ENCODE results near the gene NACA. TPM values are rescaled to one million over a fixed set of nuclear protein-coding genes. Genes with fewer than 3 reads are reported as not detected.
A peak's percentile ranks its signal among the peaks of the same experiment; 100 is the strongest.

Gene NACA
- total RNA-seq, 2 donors from 2014 or later = 912 to 1,347 TPM

DNA sequence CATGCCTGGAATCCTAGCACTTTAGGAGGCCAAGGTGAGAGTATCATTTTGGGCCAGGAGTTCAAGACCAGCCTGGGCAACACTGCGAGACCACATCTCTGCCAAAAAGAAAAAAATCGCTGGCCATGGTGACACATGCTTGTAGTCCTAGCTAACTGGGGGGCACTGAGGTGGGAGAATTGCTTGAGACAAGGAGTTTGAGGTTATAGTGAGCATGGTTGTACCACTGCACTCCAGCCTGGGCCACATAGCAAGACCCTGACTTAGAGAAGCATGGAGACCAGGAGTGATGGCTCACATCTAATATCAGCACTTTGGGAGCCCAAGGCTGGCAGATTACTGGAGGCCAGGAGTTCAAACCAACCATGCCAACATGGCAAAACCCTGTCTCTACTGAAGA is 46.2 kb downstream of the NACA start:
- DNase-seq (ENCODE audit: low spot score) = no peak
- intact Hi-C loops (cut with DNase I) = no loop called here
- H3K27ac ChIP-seq = no peak overlapping the region
- H3K4me3 ChIP-seq = no peak overlapping the region
- H3K4me1 ChIP-seq (replicated peaks) = no peaks in the 10 kb centered on the region
- 90% methylated on average over 2 of the region's 2 CpGs for WGBS
- H3K9me3 ChIP-seq = no peaks in the 10 kb centered on the region
- TF ChIP-seq, protein P1, sequence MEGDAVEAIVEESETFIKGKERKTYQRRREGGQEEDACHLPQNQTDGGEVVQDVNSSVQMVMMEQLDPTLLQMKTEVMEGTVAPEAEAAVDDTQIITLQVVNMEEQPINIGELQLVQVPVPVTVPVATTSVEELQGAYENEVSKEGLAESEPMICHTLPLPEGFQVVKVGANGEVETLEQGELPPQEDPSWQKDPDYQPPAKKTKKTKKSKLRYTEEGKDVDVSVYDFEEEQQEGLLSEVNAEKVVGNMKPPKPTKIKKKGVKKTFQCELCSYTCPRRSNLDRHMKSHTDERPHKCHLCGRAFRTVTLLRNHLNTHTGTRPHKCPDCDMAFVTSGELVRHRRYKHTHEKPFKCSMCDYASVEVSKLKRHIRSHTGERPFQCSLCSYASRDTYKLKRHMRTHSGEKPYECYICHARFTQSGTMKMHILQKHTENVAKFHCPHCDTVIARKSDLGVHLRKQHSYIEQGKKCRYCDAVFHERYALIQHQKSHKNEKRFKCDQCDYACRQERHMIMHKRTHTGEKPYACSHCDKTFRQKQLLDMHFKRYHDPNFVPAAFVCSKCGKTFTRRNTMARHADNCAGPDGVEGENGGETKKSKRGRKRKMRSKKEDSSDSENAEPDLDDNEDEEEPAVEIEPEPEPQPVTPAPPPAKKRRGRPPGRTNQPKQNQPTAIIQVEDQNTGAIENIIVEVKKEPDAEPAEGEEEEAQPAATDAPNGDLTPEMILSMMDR (IDR thresholded peaks at IDR 0.05) = no peak
- TF ChIP-seq POLR2AphosphoS5 (IDR thresholded peaks at IDR 0.05) (no peak), POLR2A (IDR thresholded peaks at IDR 0.05) (no peak)
- no peaks in the 10 kb centered on the region for H3K27me3 ChIP-seq (replicated peaks; ENCODE audit: insufficient read depth)
- H3K36me3 ChIP-seq = no peaks in the 10 kb centered on the region

DNA sequence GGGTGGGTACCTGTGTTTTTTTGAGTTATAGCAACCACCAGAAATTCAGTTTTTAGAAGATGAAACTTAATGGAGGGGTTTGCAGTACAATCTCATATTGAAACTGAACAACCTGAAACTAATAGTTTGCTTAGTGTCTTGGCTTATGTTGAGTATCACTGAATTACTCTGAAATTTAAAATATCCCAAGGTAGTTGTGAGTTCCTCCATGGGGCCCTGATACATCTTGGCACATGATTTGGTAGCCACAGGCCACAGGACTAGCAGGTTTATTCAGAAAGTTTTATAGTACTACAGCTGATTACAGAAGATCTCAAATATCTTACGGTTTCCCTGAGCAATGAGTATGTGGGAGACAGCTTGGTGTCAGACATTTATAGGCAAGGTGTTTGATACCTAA is 47.4 kb downstream of the NACA start:
- Histone ChIP-seq H3K27me3 (replicated peaks; ENCODE audit: insufficient read depth) (no peaks in the 10 kb centered on the region), H3K36me3 (no peaks in the 10 kb centered on the region), H3K27ac (no peak overlapping the region), H3K9me3 (no peaks in the 10 kb centered on the region), H3K4me3 (no peak overlapping the region), H3K4me1 (replicated peaks) (no peaks in the 10 kb centered on the region)
- no peak for DNase-seq (ENCODE audit: low spot score)
- TF ChIP-seq POLR2A (IDR thresholded peaks at IDR 0.05) (no peak), POLR2AphosphoS5 (IDR thresholded peaks at IDR 0.05) (peak; percentile 16)
- TF ChIP-seq, protein P1 (IDR thresholded peaks at IDR 0.05) = no peak
- intact Hi-C loops (cut with DNase I) = no loop called here
- WGBS = 21% methylated on average over 1 of the region's 1 CpG

DNA sequence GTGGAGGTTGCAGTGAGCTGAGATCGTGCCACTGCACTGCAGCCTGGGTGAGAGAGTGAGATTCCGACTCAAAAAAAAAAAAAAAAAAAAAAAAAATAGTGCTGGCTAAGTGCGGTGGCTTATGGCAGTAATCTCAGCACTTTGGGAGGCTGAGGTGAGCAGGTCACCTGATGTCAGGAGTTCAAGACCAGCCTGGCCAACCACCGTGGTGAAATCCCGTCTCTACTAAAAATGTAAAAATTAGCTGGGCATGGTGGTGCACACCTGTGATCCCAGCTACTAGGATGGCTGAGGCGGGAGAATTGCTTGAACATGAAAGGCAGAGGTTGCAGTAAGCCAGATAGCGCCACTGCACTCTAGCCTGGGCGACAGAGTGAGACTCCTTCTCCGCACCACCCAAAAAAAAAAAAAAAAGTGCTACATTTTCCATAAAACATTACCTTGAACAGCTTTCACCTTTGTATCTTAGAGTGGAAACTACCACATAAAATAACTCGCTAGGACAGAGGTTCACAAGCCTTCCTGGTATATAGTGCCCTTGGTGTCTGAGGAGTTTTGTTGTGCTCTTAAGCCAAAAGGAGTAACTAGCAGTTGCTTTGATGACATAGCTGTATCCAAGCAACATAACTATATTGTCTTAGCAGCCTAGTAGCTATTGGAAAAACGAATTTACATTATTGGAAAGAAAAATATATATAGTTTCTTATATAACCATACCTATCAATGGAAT is 48.1 kb downstream of the NACA start:
- Histone ChIP-seq H3K27ac (no peak overlapping the region), H3K4me1 (replicated peaks) (no peaks in the 10 kb centered on the region), H3K36me3 (no peaks in the 10 kb centered on the region), H3K4me3 (no peak overlapping the region), H3K9me3 (no peaks in the 10 kb centered on the region), H3K27me3 (replicated peaks; ENCODE audit: insufficient read depth) (no peaks in the 10 kb centered on the region)
- WGBS = 80% methylated on average over 11 of the region's 11 CpGs
- intact Hi-C loops (cut with DNase I) = no loop called here
- TF ChIP-seq POLR2A (IDR thresholded peaks at IDR 0.05) (no peak), POLR2AphosphoS5 (IDR thresholded peaks at IDR 0.05) (no peak)
- TF ChIP-seq, protein P1 (IDR thresholded peaks at IDR 0.05) = no peak
- no peak for DNase-seq (ENCODE audit: low spot score)

DNA sequence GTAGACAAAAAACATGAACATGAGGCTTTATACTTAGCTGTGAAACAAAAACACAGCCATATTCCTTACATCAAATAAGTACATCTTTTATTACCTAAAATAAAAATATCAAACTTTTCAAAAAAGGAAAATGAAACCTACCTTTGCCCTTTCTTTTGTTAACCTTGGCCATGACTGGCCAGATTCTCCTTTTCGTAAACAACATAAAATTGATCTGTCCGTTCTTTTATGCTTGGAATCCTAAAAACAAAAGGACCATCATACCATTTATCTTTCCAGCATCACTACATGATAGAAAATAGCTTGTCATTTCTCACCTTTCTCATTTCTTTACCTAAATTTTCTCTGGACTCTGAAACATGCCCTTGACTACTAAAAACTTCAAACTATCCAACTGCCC is 53.5 kb downstream of the NACA start:
- no peaks in the 10 kb centered on the region for H3K27me3 ChIP-seq (replicated peaks; ENCODE audit: insufficient read depth)
- intact Hi-C loops (cut with DNase I) = no loop called here
- no peak for DNase-seq (ENCODE audit: low spot score)
- H3K9me3 ChIP-seq = no peaks in the 10 kb centered on the region
- peaks cover 0 to 9% of the 10 kb centered on the region in 2 donors for H3K36me3 ChIP-seq
- H3K27ac ChIP-seq = no peak overlapping the region
- TF ChIP-seq POLR2AphosphoS5 (IDR thresholded peaks at IDR 0.05) (no peak), POLR2A (IDR thresholded peaks at IDR 0.05) (no peak)
- TF ChIP-seq, protein P1 (IDR thresholded peaks at IDR 0.05) = no peak
- no peak overlapping the region for H3K4me3 ChIP-seq
- H3K4me1 ChIP-seq (replicated peaks) = no peaks in the 10 kb centered on the region
- WGBS = 67% methylated on average over 2 of the region's 2 CpGs

DNA sequence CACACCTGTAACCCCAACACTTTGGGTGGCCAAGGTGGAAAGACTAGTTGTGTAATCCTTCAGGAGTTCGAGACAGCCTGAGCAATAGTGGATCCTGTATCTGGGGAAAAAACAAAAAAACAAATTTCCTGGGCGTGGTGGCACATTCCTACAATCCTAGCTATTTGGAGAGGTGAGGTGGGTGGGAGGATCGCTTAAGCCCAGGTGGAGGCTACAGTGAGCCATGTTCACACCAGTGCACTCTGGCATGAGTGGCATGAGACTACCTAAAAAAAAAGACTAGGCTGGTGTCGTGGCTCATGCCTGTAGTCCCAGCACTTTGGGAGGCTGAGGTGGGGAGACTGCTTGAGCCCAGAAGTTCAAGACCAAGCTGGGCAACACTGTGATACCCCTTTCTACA is 54.3 kb downstream of the NACA start:
- WGBS = 85% methylated on average over 4 of the region's 4 CpGs
- intact Hi-C loops (cut with DNase I) = no loop called here
- Histone ChIP-seq H3K4me3 (no peak overlapping the region), H3K4me1 (replicated peaks) (no peaks in the 10 kb centered on the region), H3K27me3 (replicated peaks; ENCODE audit: insufficient read depth) (no peaks in the 10 kb centered on the region), H3K36me3 (peaks cover 0 to 9% of the 10 kb centered on the region in 2 donors), H3K27ac (no peak overlapping the region), H3K9me3 (no peaks in the 10 kb centered on the region)
- TF ChIP-seq, protein P1 (IDR thresholded peaks at IDR 0.05) = no peak
- TF ChIP-seq POLR2A (IDR thresholded peaks at IDR 0.05) (no peak), POLR2AphosphoS5 (IDR thresholded peaks at IDR 0.05) (no peak)
- no peak for DNase-seq (ENCODE audit: low spot score)
